SU-DHL-6 (cell line): ENCODE data around the gene FOXQ1.

ENCODE experiments used
- H2AFZ ChIP-seq: fragments of 200-600 bp; sonication (generic); 2 replicates; pipeline ENCODE4 v1.6.1; 2014; ENCODE audit warnings: low read depth, mild to moderate bottlenecking, moderate library complexity, mixed read lengths, antibody characterized with exemption, low read length; ENCODE audit not compliant: severe bottlenecking
- H3F3A ChIP-seq: fragments of 200-600 bp; shearing (Covaris generic); 2 replicates; pipeline ENCODE4 v1.6.0; 2016; ENCODE audit warnings: antibody characterized with exemption, mild to moderate bottlenecking; ENCODE audit not compliant: insufficient read depth
- H3K27ac ChIP-seq: fragments of 200-600 bp; sonication (generic); 2 replicates; pipeline ENCODE4 v1.5.1; 2016; ENCODE audit warnings: low read depth, mild to moderate bottlenecking, low read length, moderate library complexity, mixed read lengths
- H3K27me3 ChIP-seq: fragments of 200-600 bp; sonication (generic), shearing (Covaris generic); 2 replicates; pipeline ENCODE4 v1.6.0; 2014; ENCODE audit warnings: mild to moderate bottlenecking, low read length
- H3K36me3 ChIP-seq: fragments of 200-600 bp; sonication (generic); 2 replicates; pipeline ENCODE4 v1.6.1; 2014; ENCODE audit warnings: mild to moderate bottlenecking, low read length, mixed read lengths
- H3K4me2 ChIP-seq: fragments of 300-600, 200-600 bp; shearing (Covaris generic), sonication (generic); 2 replicates; pipeline ENCODE4 v1.6.0; 2014; ENCODE audit warnings: low read length, low read depth, mild to moderate bottlenecking; ENCODE audit not compliant: poor library complexity, severe bottlenecking
- H3K4me3 ChIP-seq: fragments of 200-600 bp; sonication (generic); 2 replicates; pipeline ENCODE4 v1.5.1; 2014; ENCODE audit warnings: antibody characterized with exemption, low read length, mild to moderate bottlenecking, mixed read lengths; ENCODE audit not compliant: insufficient read depth, poor library complexity, severe bottlenecking
- H3K79me2 ChIP-seq: fragments of 200-600 bp; sonication (generic); 2 replicates; pipeline ENCODE4 v1.6.1; 2014; ENCODE audit warnings: mild to moderate bottlenecking, low read length, moderate library complexity; ENCODE audit not compliant: insufficient read depth
- H3K9ac ChIP-seq: fragments of 200-600 bp; sonication (generic); 2 replicates; pipeline ENCODE4 v1.7.0; 2014; ENCODE audit warnings: mild to moderate bottlenecking, low read length
- H3K9me2 ChIP-seq: fragments of 200-600 bp; sonication (generic); replicated peaks from 2 replicates; pipeline ENCODE4 v1.6.1; 2014; ENCODE audit warnings: low read length; ENCODE audit not compliant: insufficient read depth
- H3K9me3 ChIP-seq: fragments of 200-600 bp; sonication (generic); 2 replicates; pipeline ENCODE4 v1.6.1; 2014; ENCODE audit warnings: low read length, mixed read lengths; ENCODE audit not compliant: insufficient read depth
- H4K20me1 ChIP-seq: fragments of 200-600 bp; sonication (generic); 2 replicates; pipeline ENCODE4 v1.6.1; 2014; ENCODE audit warnings: low read depth, mild to moderate bottlenecking, antibody characterized with exemption, low read length, moderate library complexity, mixed read lengths
- CTCF ChIP-seq: fragments of 200-600 bp; sonication (generic); IDR thresholded peaks from one replicate; pipeline ENCODE4 v1.5.1; 2017; ENCODE audit warnings: antibody characterized with exemption, mild to moderate bottlenecking, low read length, moderate library complexity; ENCODE audit not compliant: insufficient read depth, poor library complexity, severe bottlenecking
- EZH2phosphoT487 ChIP-seq: fragments of 200-600 bp; sonication (generic), shearing (Covaris generic); conservative IDR thresholded peaks from 2 replicates; pipeline ENCODE4 v1.6.1; 2018; ENCODE audit warnings: mild to moderate bottlenecking, antibody characterized with exemption, low read length, moderate library complexity, mixed read lengths

The FOXQ1 gene

GRCh38 chr6:1287103-1287591, 24.8 kb upstream of the FOXQ1 start:
- TF ChIP-seq CTCF = no peak
- no peak for TF ChIP-seq EZH2phosphoT487
- no peak overlapping the region for H3K27ac ChIP-seq
- H3K27me3 ChIP-seq = no peaks in the 10 kb centered on the region
- H3F3A ChIP-seq = no peaks in the 10 kb centered on the region
- no peaks in the 10 kb centered on the region for H3K79me2 ChIP-seq
- H4K20me1 ChIP-seq = no peaks in the 10 kb centered on the region
- H3K9me2 ChIP-seq = no peaks in the 10 kb centered on the region
- no peak overlapping the region for H3K9ac ChIP-seq
- H3K36me3 ChIP-seq = no peaks in the 10 kb centered on the region
- no peak overlapping the region for H3K4me2 ChIP-seq
- no peak overlapping the region for H3K4me3 ChIP-seq
- H2AFZ ChIP-seq = no peak overlapping the region
- no peaks in the 10 kb centered on the region for H3K9me3 ChIP-seq

GRCh38 chr6:1290086-1290485, 21.8 kb upstream of the FOXQ1 start:
- TF ChIP-seq EZH2phosphoT487 (no peak), CTCF (no peak)
- H3K36me3 ChIP-seq = no peaks in the 10 kb centered on the region
- H3K27me3 ChIP-seq = no peaks in the 10 kb centered on the region
- H2AFZ ChIP-seq = no peak overlapping the region
- H3K9me3 ChIP-seq = no peaks in the 10 kb centered on the region
- H3K79me2 ChIP-seq = no peaks in the 10 kb centered on the region
- H3K4me2 ChIP-seq = no peak overlapping the region
- H3K4me3 ChIP-seq = no peak overlapping the region
- H3K27ac ChIP-seq = no peak overlapping the region
- H3K9me2 ChIP-seq = no peaks in the 10 kb centered on the region
- H4K20me1 ChIP-seq = no peaks in the 10 kb centered on the region
- no peak overlapping the region for H3K9ac ChIP-seq
- H3F3A ChIP-seq = no peaks in the 10 kb centered on the region

- H2AFZ ChIP-seq = no peak overlapping the region
These were observed 21.1 kb upstream of the FOXQ1 start for GRCh38 chr6:1290805-1291204.

More at GRCh38 chr6:1290805-1291204, 21.1 kb upstream of the FOXQ1 start:
- Histone ChIP-seq H3K27ac (no peak overlapping the region), H4K20me1 (no peaks in the 10 kb centered on the region), H3K36me3 (no peaks in the 10 kb centered on the region), H3K9me3 (no peaks in the 10 kb centered on the region), H3K4me3 (no peak overlapping the region), H3F3A (no peaks in the 10 kb centered on the region), H3K79me2 (no peaks in the 10 kb centered on the region), H3K9ac (no peak overlapping the region), H3K9me2 (no peaks in the 10 kb centered on the region), H3K27me3 (no peaks in the 10 kb centered on the region), H3K4me2 (no peak overlapping the region)
- TF ChIP-seq CTCF (no peak), EZH2phosphoT487 (no peak)
